Measurements from ENCODE around the gene SNRPD2.
"Not testable (repeated sequence)": the region's sequence is repeated elsewhere in the genome, so short reads cannot be mapped to it uniquely, and the experiment has no call there.

The SNRPD2 gene

GRCh38 chr19:45691516-45692186 is at the start of gene SNRPD2:
SNRPD2 (minus strand) TSS chr19:45691953; CDS start chr19:45691888, 65 bp downstream.
- peak; percentile 93 for DNase-seq

GRCh38 chr19:45739498-45740439 is 48.0 kb upstream of the SNRPD2 start:
- DNase-seq, result no peak

GRCh38 chr19:45733160-45733810 is 41.5 kb upstream of the SNRPD2 start, which contains the start of gene MEIOSIN:
MEIOSIN (plus strand) TSS chr19:45733439; CDS start chr19:45735377, 1,938 bp downstream.
- no peak for DNase-seq

- DNase-seq, result peak; percentile 97
Measured at GRCh38 chr19:45730368-45731288, 38.9 kb upstream of the SNRPD2 start, which contains the start of gene FBXO46. FBXO46 (minus strand) TSS chr19:45730896; CDS start chr19:45713495, 17,401 bp downstream.

- DNase-seq, result no peak
Measured at GRCh38 chr19:45729800-45730290, 38.1 kb upstream of the SNRPD2 start.

GRCh38 chr19:45728683-45729082 is 36.9 kb upstream of the SNRPD2 start:
- DNase-seq, result not testable (repeated sequence)

GRCh38 chr19:45720065-45720464 is 28.3 kb upstream of the SNRPD2 start:
- not testable (repeated sequence) for DNase-seq

GRCh38 chr19:45717983-45718650 is 26.4 kb upstream of the SNRPD2 start:
- no peak for DNase-seq

GRCh38 chr19:45717131-45717982 is 25.6 kb upstream of the SNRPD2 start:
- peak; percentile 96 for DNase-seq

GRCh38 chr19:45716359-45717130 is 24.8 kb upstream of the SNRPD2 start:
- DNase-seq, result no peak

GRCh38 chr19:45715139-45715538 is 23.4 kb upstream of the SNRPD2 start:
- no peak for DNase-seq

GRCh38 chr19:45713141-45713540 is 21.4 kb upstream of the SNRPD2 start:
- no peak for DNase-seq

GRCh38 chr19:45712699-45713067 is 20.9 kb upstream of the SNRPD2 start:
- DNase-seq, result no peak

- no peak for DNase-seq
Measured at GRCh38 chr19:45711851-45712698, 20.3 kb upstream of the SNRPD2 start.

- DNase-seq, result no peak
Measured at GRCh38 chr19:45710356-45711130, 18.8 kb upstream of the SNRPD2 start.

- no peak for DNase-seq
Measured at GRCh38 chr19:45705710-45706415, 14.1 kb upstream of the SNRPD2 start.

GRCh38 chr19:45705115-45705514 is 13.4 kb upstream of the SNRPD2 start:
- DNase-seq, result no peak
